Tibial nerve (tissue), 3 donors: ENCODE measurements around the gene OR9G4.

Experiments
- POLR2A ChIP-seq, 2 donors: fragments of 450-650 bp; IDR thresholded peaks; one replicate each; pipeline ENCODE4 v1.6.1; 2017; ENCODE audit warnings: antibody characterized with exemption in 2 of 2, mild to moderate bottlenecking in 2 of 2, moderate library complexity in 2 of 2
- TF ChIP-seq, protein P1 (sequence below), 5 experiments: fragments of 200-600 bp in 3 of 5; fragments of 450-650 bp in 2 of 5; sonication (generic) in 3 of 5; IDR thresholded peaks; one replicate each; pipeline ENCODE4 v1.5.1; 2016 to 2019; ENCODE audit warnings: antibody characterized with exemption in 5 of 5, mild to moderate bottlenecking in 3 of 5, moderate library complexity in 2 of 5

DNA sequence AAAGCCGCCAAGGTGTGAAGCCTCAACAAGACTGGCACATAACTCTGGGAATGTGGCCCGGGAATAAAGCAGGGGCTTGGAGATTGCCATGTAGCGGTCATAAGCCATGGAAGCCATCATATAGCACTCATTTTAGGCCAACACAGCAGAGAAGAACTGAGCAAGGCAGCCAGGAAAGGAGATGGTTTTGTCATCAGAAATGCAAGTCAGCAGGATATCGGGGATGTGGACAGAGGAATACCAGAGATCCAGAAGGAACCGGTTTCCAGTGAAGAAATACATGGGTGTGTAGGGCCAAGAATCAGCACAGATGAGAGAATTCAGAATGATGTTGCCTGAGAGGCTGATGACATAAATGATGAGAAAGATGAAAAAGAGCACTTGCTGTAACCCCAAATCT is 3.0 kb upstream of the OR9G4 start:
- TF ChIP-seq, protein P1, sequence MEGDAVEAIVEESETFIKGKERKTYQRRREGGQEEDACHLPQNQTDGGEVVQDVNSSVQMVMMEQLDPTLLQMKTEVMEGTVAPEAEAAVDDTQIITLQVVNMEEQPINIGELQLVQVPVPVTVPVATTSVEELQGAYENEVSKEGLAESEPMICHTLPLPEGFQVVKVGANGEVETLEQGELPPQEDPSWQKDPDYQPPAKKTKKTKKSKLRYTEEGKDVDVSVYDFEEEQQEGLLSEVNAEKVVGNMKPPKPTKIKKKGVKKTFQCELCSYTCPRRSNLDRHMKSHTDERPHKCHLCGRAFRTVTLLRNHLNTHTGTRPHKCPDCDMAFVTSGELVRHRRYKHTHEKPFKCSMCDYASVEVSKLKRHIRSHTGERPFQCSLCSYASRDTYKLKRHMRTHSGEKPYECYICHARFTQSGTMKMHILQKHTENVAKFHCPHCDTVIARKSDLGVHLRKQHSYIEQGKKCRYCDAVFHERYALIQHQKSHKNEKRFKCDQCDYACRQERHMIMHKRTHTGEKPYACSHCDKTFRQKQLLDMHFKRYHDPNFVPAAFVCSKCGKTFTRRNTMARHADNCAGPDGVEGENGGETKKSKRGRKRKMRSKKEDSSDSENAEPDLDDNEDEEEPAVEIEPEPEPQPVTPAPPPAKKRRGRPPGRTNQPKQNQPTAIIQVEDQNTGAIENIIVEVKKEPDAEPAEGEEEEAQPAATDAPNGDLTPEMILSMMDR (IDR thresholded peaks at IDR 0.05): no peak
- no peak for TF ChIP-seq POLR2A (IDR thresholded peaks at IDR 0.05)
